ENCODE data around the gene ABCA13.

The ABCA13 gene

GRCh38 chr7:48426331-48426965, 255.2 kb downstream of the ABCA13 start:
- DNase-seq: no peak

- DNase-seq: no peak
These were observed 255.8 kb downstream of the ABCA13 start for GRCh38 chr7:48426966-48427555.

- DNase-seq: no peak
These were observed 256.4 kb downstream of the ABCA13 start for GRCh38 chr7:48427671-48428070.

- DNase-seq: no peak
These were observed 256.9 kb downstream of the ABCA13 start for GRCh38 chr7:48428091-48428684.

GRCh38 chr7:48429117-48429516, 257.9 kb downstream of the ABCA13 start:
- DNase-seq: no peak

GRCh38 chr7:48438206-48438605, 266.9 kb downstream of the ABCA13 start:
- DNase-seq: no peak

- DNase-seq: no peak
These were observed 270.7 kb downstream of the ABCA13 start for GRCh38 chr7:48441848-48442492.

- DNase-seq: no peak
These were observed 271.8 kb downstream of the ABCA13 start for GRCh38 chr7:48443051-48443450.

GRCh38 chr7:48446721-48447120, 275.5 kb downstream of the ABCA13 start:
- no peak for DNase-seq

- DNase-seq: no peak
These were observed 281.0 kb downstream of the ABCA13 start for GRCh38 chr7:48452218-48452617.

- DNase-seq: no peak
These were observed 283.5 kb downstream of the ABCA13 start for GRCh38 chr7:48454750-48455192.

- DNase-seq: no peak
These were observed 284.1 kb downstream of the ABCA13 start for GRCh38 chr7:48455363-48455762.

GRCh38 chr7:48458701-48459524, 287.7 kb downstream of the ABCA13 start:
- DNase-seq: no peak

- no peak for DNase-seq
These were observed 295.5 kb downstream of the ABCA13 start for GRCh38 chr7:48466713-48467112.

GRCh38 chr7:48471196-48471595, 299.9 kb downstream of the ABCA13 start:
- no peak for DNase-seq

GRCh38 chr7:48472640-48473039, 301.4 kb downstream of the ABCA13 start:
- no peak for DNase-seq

GRCh38 chr7:48473205-48473865, 302.1 kb downstream of the ABCA13 start:
- no peak for DNase-seq

GRCh38 chr7:48481235-48481634, 310.0 kb downstream of the ABCA13 start:
- DNase-seq: no peak

- no peak for DNase-seq
These were observed 326.3 kb downstream of the ABCA13 start for GRCh38 chr7:48497521-48497920.

- DNase-seq: no peak
These were observed 330.8 kb downstream of the ABCA13 start for GRCh38 chr7:48502021-48502420.

- no peak for DNase-seq
These were observed 333.8 kb downstream of the ABCA13 start for GRCh38 chr7:48505051-48505450.
